ENCODE data around the gene SMARCD2. TPM values are rescaled to one million over a fixed set of nuclear protein-coding genes. Genes with fewer than 3 reads are reported as not detected.

SMARCD2 gene
- polyA plus RNA-seq, 2 of the 4 experiments (the other 2 are of a cell fraction): 40.4 to 52.7 TPM

DNA sequence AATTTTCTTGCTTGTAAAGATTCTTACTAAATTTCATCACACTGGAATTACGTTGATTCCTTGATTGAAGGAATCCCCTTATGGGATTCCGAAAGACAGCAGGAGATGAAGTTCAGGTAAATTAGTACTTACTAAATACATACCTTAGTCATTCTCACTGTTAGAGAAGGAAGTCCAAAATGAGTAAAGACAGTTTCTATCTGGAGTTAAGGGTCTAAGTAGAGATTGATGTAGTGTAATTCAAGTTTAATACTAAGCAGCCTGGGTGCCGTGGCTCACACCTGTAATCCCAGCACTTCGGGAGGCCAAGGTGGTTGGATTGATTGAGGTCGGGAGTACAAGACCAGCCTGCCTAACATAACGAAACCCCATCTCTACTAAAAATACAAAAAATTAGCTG, 59.0 kb downstream of the SMARCD2 start:
- no peak for DNase-seq (ENCODE audit: low read depth in 1 of 2, low spot score in 1 of 2)
- Histone ChIP-seq H3K4me1 (peaks cover 40% of the 10 kb centered on the region), H3K4me2 (no peak overlapping the region), H3K9me3 (no peaks in the 10 kb centered on the region), H3K4me3 (no peak overlapping the region), H3K27ac (no peak overlapping the region)
- TF ChIP-seq NPAS2 (CRISPR knock-in tag; IDR thresholded peaks at IDR 0.05; ENCODE audit: borderline replicate concordance) (no peak), TFCP2L1 (CRISPR knock-in tag; IDR thresholded peaks at IDR 0.05) (no peak), RARB (CRISPR knock-in tag; IDR thresholded peaks at IDR 0.05) (no peak), PHF8 (IDR thresholded peaks at IDR 0.05; ENCODE audit: borderline replicate concordance, low read depth) (no peak), FOSL2 (IDR thresholded peaks at IDR 0.05) (no peak), FOSL2 (CRISPR knock-in tag; IDR thresholded peaks at IDR 0.05) (no peak), EHMT2 (IDR thresholded peaks at IDR 0.05; ENCODE audit: low read depth) (no peak), CHD4 (IDR thresholded peaks at IDR 0.05; ENCODE audit: borderline replicate concordance) (no peak), ZFP36 (IDR thresholded peaks at IDR 0.05; ENCODE audit: borderline replicate concordance, partially characterized antibody) (no peak), HDAC2 (IDR thresholded peaks at IDR 0.05) (no peak), TP53 (CRISPR knock-in tag; IDR thresholded peaks at IDR 0.05) (no peak), CEBPB (IDR thresholded peaks at IDR 0.05) (no peak), ZNF302 (CRISPR knock-in tag; IDR thresholded peaks at IDR 0.05) (no peak), EHF (CRISPR knock-in tag; IDR thresholded peaks at IDR 0.05) (no peak), MAFK (IDR thresholded peaks at IDR 0.05; ENCODE audit: partially characterized antibody) (no peak), HOXA7 (CRISPR knock-in tag; IDR thresholded peaks at IDR 0.05) (no peak), RAD21 (conservative IDR thresholded peaks at IDR 0.05 in 1 of 2, IDR thresholded peaks at IDR 0.05 in 1 of 2) (no peak), SMC3 (IDR thresholded peaks at IDR 0.05) (no peak), KDM1A (IDR thresholded peaks at IDR 0.05; ENCODE audit: low read depth) (no peak), POLR2AphosphoS2 (conservative IDR thresholded peaks at IDR 0.05; ENCODE audit: low read length) (no peak)
- TF ChIP-seq, protein P1, sequence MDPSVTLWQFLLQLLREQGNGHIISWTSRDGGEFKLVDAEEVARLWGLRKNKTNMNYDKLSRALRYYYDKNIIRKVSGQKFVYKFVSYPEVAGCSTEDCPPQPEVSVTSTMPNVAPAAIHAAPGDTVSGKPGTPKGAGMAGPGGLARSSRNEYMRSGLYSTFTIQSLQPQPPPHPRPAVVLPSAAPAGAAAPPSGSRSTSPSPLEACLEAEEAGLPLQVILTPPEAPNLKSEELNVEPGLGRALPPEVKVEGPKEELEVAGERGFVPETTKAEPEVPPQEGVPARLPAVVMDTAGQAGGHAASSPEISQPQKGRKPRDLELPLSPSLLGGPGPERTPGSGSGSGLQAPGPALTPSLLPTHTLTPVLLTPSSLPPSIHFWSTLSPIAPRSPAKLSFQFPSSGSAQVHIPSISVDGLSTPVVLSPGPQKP (IDR thresholded peaks at IDR 0.05; ENCODE audit: low read depth, low read length): no peak
- no peak for ATAC-seq
- WGBS (ENCODE audit: missing lambda C conversion rate): 90% methylated on average over 6 of the region's 6 CpGs
- ChIA-PET POLR2A (interaction anchor here (3.6 kb wide), 1 partner anchor 10 kb away, joined by 31 read pairs; the partner anchor contains the start of genes CCDC47 and DDX42), CTCF (interaction anchor here (0.8 to 3.9 kb wide), 4 partner anchors 9 to 50 kb away, joined by 3 to 15 read pairs (median 6); partner anchors contain the start of genes CCDC47 and DDX42)
- FAIRE-seq: no peak

Small RNA genes lying within 50 kb of the gene (small RNA-seq; reads per million reads assigned to genes)
- 0 reads per million in 6 experiments for gene AC040958.1

Other genes starting within 250 kb of the SMARCD2 start
- 38.0 and 49.9 TPM in 2 replicates for gene TACO1, start 241.8 kb downstream of the SMARCD2 start, polyA plus RNA-seq (2011; rRNA removed)
- gene TACO1, start 241.8 kb downstream of the SMARCD2 start, polyA plus RNA-seq (2017; fragmentation: RNase III; extraction: RNeasy Plus Mini Kit Qiagen cat#74134 plus additional on column Dnase treatment): 47.1 to 49.2 TPM (median 49.1 TPM) in 3 replicates
- gene MAP3K3, start 220.3 kb downstream of the SMARCD2 start, polyA plus RNA-seq (2011; rRNA removed): 10.8 and 12.6 TPM in 2 replicates
- gene MAP3K3, start 220.3 kb downstream of the SMARCD2 start, polyA plus RNA-seq (2017; fragmentation: RNase III; extraction: RNeasy Plus Mini Kit Qiagen cat#74134 plus additional on column Dnase treatment): 10.9 to 12.6 TPM (median 11.2 TPM) in 3 replicates
- 5.6 and 6.0 TPM in 2 replicates for gene LIMD2, start 142.6 kb downstream of the SMARCD2 start, polyA plus RNA-seq (2011; rRNA removed)
- gene LIMD2, start 142.6 kb downstream of the SMARCD2 start, polyA plus RNA-seq (2017; fragmentation: RNase III; extraction: RNeasy Plus Mini Kit Qiagen cat#74134 plus additional on column Dnase treatment): 9.1 to 16.1 TPM (median 14.5 TPM) in 3 replicates
- 33.0 and 42.7 TPM in 2 replicates for gene STRADA, start 100.9 kb downstream of the SMARCD2 start, polyA plus RNA-seq (2011; rRNA removed)
- gene STRADA, start 100.9 kb downstream of the SMARCD2 start, polyA plus RNA-seq (2017; fragmentation: RNase III; extraction: RNeasy Plus Mini Kit Qiagen cat#74134 plus additional on column Dnase treatment): 26.3 to 30.3 TPM (median 27.5 TPM) in 3 replicates
- 135 and 163 TPM in 2 replicates for gene CCDC47, start 69.1 kb downstream of the SMARCD2 start, polyA plus RNA-seq (2011; rRNA removed)
- 136 to 141 TPM (median 139 TPM) in 3 replicates for gene CCDC47, start 69.1 kb downstream of the SMARCD2 start, polyA plus RNA-seq (2017; fragmentation: RNase III; extraction: RNeasy Plus Mini Kit Qiagen cat#74134 plus additional on column Dnase treatment)
- gene DDX42, start 68.5 kb downstream of the SMARCD2 start, polyA plus RNA-seq (2011; rRNA removed): 249 and 262 TPM in 2 replicates
- 124 to 137 TPM (median 126 TPM) in 3 replicates for gene DDX42, start 68.5 kb downstream of the SMARCD2 start, polyA plus RNA-seq (2017; fragmentation: RNase III; extraction: RNeasy Plus Mini Kit Qiagen cat#74134 plus additional on column Dnase treatment)
- gene PSMC5, start 15.3 kb downstream of the SMARCD2 start, polyA plus RNA-seq (2011; rRNA removed): 222 and 303 TPM in 2 replicates
- 399 to 406 TPM (median 399 TPM) in 3 replicates for gene PSMC5, start 15.3 kb downstream of the SMARCD2 start, polyA plus RNA-seq (2017; fragmentation: RNase III; extraction: RNeasy Plus Mini Kit Qiagen cat#74134 plus additional on column Dnase treatment)
- 62.6 and 74.5 TPM in 2 replicates for gene FTSJ3, start 15.0 kb downstream of the SMARCD2 start, polyA plus RNA-seq (2011; rRNA removed)
- 95.7 to 104 TPM (median 98.6 TPM) in 3 replicates for gene FTSJ3, start 15.0 kb downstream of the SMARCD2 start, polyA plus RNA-seq (2017; fragmentation: RNase III; extraction: RNeasy Plus Mini Kit Qiagen cat#74134 plus additional on column Dnase treatment)
- gene CSH2, start 31.0 kb upstream of the SMARCD2 start, polyA plus RNA-seq (2011; rRNA removed): not detected in 2 replicates
- not detected in 3 replicates for gene CSH2, start 31.0 kb upstream of the SMARCD2 start, polyA plus RNA-seq (2017; fragmentation: RNase III; extraction: RNeasy Plus Mini Kit Qiagen cat#74134 plus additional on column Dnase treatment)
- not detected in 2 replicates for gene GH2, start 39.3 kb upstream of the SMARCD2 start, polyA plus RNA-seq (2011; rRNA removed)
- not detected in 3 replicates for gene GH2, start 39.3 kb upstream of the SMARCD2 start, polyA plus RNA-seq (2017; fragmentation: RNase III; extraction: RNeasy Plus Mini Kit Qiagen cat#74134 plus additional on column Dnase treatment)
- gene CSH1, start 53.9 kb upstream of the SMARCD2 start, polyA plus RNA-seq (2011; rRNA removed): not detected in 2 replicates
- not detected in 3 replicates for gene CSH1, start 53.9 kb upstream of the SMARCD2 start, polyA plus RNA-seq (2017; fragmentation: RNase III; extraction: RNeasy Plus Mini Kit Qiagen cat#74134 plus additional on column Dnase treatment)
- not detected in 2 replicates for gene CSHL1, start 68.6 kb upstream of the SMARCD2 start, polyA plus RNA-seq (2011; rRNA removed)
- gene CSHL1, start 68.6 kb upstream of the SMARCD2 start, polyA plus RNA-seq (2017; fragmentation: RNase III; extraction: RNeasy Plus Mini Kit Qiagen cat#74134 plus additional on column Dnase treatment): not detected in 3 replicates
- not detected in 2 replicates for gene GH1, start 76.2 kb upstream of the SMARCD2 start, polyA plus RNA-seq (2011; rRNA removed)
- gene GH1, start 76.2 kb upstream of the SMARCD2 start, polyA plus RNA-seq (2017; fragmentation: RNase III; extraction: RNeasy Plus Mini Kit Qiagen cat#74134 plus additional on column Dnase treatment): not detected in 3 replicates
- gene CD79B, start 89.6 kb upstream of the SMARCD2 start, polyA plus RNA-seq (2011; rRNA removed): 0.14 and 0.19 TPM in 2 replicates
- not detected in 3 replicates for gene CD79B, start 89.6 kb upstream of the SMARCD2 start, polyA plus RNA-seq (2017; fragmentation: RNase III; extraction: RNeasy Plus Mini Kit Qiagen cat#74134 plus additional on column Dnase treatment)
- gene SCN4A, start 130.2 kb upstream of the SMARCD2 start, polyA plus RNA-seq (2011; rRNA removed): 0.06 and 0.17 TPM in 2 replicates
- 0.03 to 0.08 TPM (median 0.03 TPM) in 3 replicates for gene SCN4A, start 130.2 kb upstream of the SMARCD2 start, polyA plus RNA-seq (2017; fragmentation: RNase III; extraction: RNeasy Plus Mini Kit Qiagen cat#74134 plus additional on column Dnase treatment)
- 0.22 and 0.44 TPM in 2 replicates for gene PRR29, start 155.7 kb upstream of the SMARCD2 start, polyA plus RNA-seq (2011; rRNA removed)
- gene PRR29, start 155.7 kb upstream of the SMARCD2 start, polyA plus RNA-seq (2017; fragmentation: RNase III; extraction: RNeasy Plus Mini Kit Qiagen cat#74134 plus additional on column Dnase treatment): 0.67 to 1.2 TPM (median 0.68 TPM) in 3 replicates
- gene ICAM2, start 177.9 kb upstream of the SMARCD2 start, polyA plus RNA-seq (2011; rRNA removed): not detected in 2 replicates
- not detected in 3 replicates for gene ICAM2, start 177.9 kb upstream of the SMARCD2 start, polyA plus RNA-seq (2017; fragmentation: RNase III; extraction: RNeasy Plus Mini Kit Qiagen cat#74134 plus additional on column Dnase treatment)

Measured in A549 (cell line).